ENCODE data around the gene CCDC157.

DNA sequence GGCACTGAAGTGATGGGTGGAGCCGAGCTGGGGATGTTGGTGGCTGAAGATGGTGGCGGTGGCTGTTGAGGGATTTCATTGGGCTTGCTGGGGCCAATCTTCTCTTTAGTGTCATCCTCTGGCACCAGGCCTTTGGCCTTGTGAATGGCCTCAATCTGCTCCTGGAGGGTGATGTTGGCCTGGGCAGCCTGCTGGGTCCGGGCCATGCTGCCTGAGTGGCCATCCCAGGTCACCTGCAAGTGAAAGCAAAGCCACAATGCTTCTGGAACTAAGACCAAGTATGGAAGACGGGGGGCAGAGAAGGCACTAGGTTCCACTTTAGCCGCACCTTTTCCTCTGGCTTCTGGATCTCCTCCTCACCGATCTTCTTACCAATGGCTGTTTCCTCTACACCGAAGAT lies 18.0 kb upstream of the CCDC157 start:
- TF ChIP-seq, protein P1, sequence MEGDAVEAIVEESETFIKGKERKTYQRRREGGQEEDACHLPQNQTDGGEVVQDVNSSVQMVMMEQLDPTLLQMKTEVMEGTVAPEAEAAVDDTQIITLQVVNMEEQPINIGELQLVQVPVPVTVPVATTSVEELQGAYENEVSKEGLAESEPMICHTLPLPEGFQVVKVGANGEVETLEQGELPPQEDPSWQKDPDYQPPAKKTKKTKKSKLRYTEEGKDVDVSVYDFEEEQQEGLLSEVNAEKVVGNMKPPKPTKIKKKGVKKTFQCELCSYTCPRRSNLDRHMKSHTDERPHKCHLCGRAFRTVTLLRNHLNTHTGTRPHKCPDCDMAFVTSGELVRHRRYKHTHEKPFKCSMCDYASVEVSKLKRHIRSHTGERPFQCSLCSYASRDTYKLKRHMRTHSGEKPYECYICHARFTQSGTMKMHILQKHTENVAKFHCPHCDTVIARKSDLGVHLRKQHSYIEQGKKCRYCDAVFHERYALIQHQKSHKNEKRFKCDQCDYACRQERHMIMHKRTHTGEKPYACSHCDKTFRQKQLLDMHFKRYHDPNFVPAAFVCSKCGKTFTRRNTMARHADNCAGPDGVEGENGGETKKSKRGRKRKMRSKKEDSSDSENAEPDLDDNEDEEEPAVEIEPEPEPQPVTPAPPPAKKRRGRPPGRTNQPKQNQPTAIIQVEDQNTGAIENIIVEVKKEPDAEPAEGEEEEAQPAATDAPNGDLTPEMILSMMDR (IDR thresholded peaks at IDR 0.05), result no peak
- no peak for TF ChIP-seq EZH2 (IDR thresholded peaks at IDR 0.05; ENCODE audit: borderline replicate concordance, insufficient read depth, low read depth, low read length, poor library complexity, severe bottlenecking)

All from B cell (primary cell).